ENCODE results near the gene OPN4.

DNA sequence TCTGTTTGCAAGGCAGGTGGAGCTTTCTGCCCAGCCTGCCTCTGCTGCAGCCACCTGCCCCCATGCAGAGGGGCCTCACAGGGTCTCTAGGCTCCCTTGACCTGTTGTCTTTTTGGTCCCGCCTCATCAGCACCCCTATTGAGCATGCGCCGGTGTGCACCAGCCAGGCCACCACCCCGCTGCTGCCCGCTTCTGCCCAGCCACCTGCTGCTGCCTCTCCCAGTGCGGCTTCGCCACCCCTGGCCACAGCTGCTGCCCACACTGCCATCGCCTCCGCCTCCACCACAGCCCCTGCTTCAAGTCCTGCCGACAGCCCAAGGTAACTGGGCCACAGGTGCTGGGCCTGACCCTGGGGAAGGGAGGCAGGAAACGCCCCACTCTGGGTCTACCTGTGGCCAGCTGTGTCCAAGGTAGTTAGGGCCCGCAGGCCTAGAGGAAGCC is 52.1 kb downstream of the OPN4 start:
- TF ChIP-seq ELF4 (IDR thresholded peaks at IDR 0.05) (no peak), LEF1 (IDR thresholded peaks at IDR 0.05; ENCODE audit: borderline replicate concordance) (no peak), TARDBP (IDR thresholded peaks at IDR 0.05) (no peak), HDGF (IDR thresholded peaks at IDR 0.05; ENCODE audit: borderline replicate concordance) (no peak), ARNT (IDR thresholded peaks at IDR 0.05) (no peak), FOXK2 (IDR thresholded peaks at IDR 0.05) (no peak), FOXA1 (IDR thresholded peaks at IDR 0.05) (no peak), SP1 (IDR thresholded peaks at IDR 0.05) (no peak), FOXM1 (IDR thresholded peaks at IDR 0.05; ENCODE audit: borderline replicate concordance) (no peak), SUZ12 (IDR thresholded peaks at IDR 0.05) (no peak), BHLHE40 (IDR thresholded peaks at IDR 0.05; ENCODE audit: borderline replicate concordance) (no peak), ZNF384 (IDR thresholded peaks at IDR 0.05) (no peak), CTBP1 (IDR thresholded peaks at IDR 0.05; ENCODE audit: borderline replicate concordance) (no peak), NFRKB (IDR thresholded peaks at IDR 0.05) (no peak)

Data from HEK293T (cell line).